ENCODE measurements around the gene CFAP119. TPM values are rescaled to one million over a fixed set of nuclear protein-coding genes. Genes with fewer than 3 reads are reported as not detected.
A peak's percentile ranks its signal among the peaks of the same experiment; 100 is the strongest.

The CFAP119 gene
- total and polyA plus RNA-seq, 2 donors (not counting 3 experiments of a cell fraction or from before 2014, with no cell fraction given) = 6.5 to 9.5 TPM

- peak overlapping the region; percentile 18 for H3K27ac ChIP-seq (ENCODE audit: insufficient read depth, low read depth, low read length)
- BruUV-seq (replicated peaks) = no TSS peak
- no peaks in the 10 kb centered on the region for H3K36me3 ChIP-seq (ENCODE audit: control insufficient read depth in 2 of 2, extremely low read depth in 1 of 2, insufficient read depth in 2 of 2, low read length in 2 of 2)
- peak overlapping the region; percentile 8 for H3K4me2 ChIP-seq (ENCODE audit: insufficient read depth, low read length)
- H4K20me1 ChIP-seq (replicated peaks; ENCODE audit: control insufficient read depth, extremely low read depth, insufficient read depth, low read length) = no peaks in the 10 kb centered on the region
- no peaks in the 10 kb centered on the region for H3K9me3 ChIP-seq (replicated peaks; ENCODE audit: control insufficient read depth, insufficient read depth, low read length)
- POLR2A ChIA-PET = interaction anchor here (1.0 to 1.4 kb wide), 3 partner anchors 18 to 146 kb away, joined by 3 to 15 read pairs (median 3); partner anchors contain the start of gene ZNF629
- H3K79me2 ChIP-seq (ENCODE audit: control insufficient read depth, insufficient read depth, low read length) = no peaks in the 10 kb centered on the region
- H3K9ac ChIP-seq (replicated peaks; ENCODE audit: extremely low read depth, insufficient read depth, low read length) = peak overlapping the region; percentile 65
- CTCF ChIA-PET = interaction anchor here (1.2 to 2.4 kb wide), 7 partner anchors 9 to 97 kb away, joined by 3 to 20 read pairs (median 9); partner anchors contain the start of gene ZNF629
- dilution Hi-C loops (cut with MboI; ENCODE audit: extremely low pct_ligation_motif_present, low sequenced_read_pairs) = no loop called here
- peaks cover 8% of the 10 kb centered on the region for H3K4me1 ChIP-seq (ENCODE audit: control insufficient read depth, extremely low read depth, insufficient read depth, low read length)
- H2AFZ ChIP-seq (ENCODE audit: low read depth, low read length) = peak overlapping the region; percentile 73
- no peaks in the 10 kb centered on the region for H3K9me1 ChIP-seq (replicated peaks; ENCODE audit: control insufficient read depth, extremely low read depth, insufficient read depth, low read length)
- DNase-seq (ENCODE audit: low read depth, low spot score) (no peak), FAIRE-seq (no peak)
- H3K27me3 ChIP-seq (ENCODE audit: control insufficient read depth in 2 of 2, insufficient read depth in 2 of 2, low read length in 2 of 2) = no peaks in the 10 kb centered on the region
- intact Hi-C loops (cut with micrococcal nuclease) = loop anchor here (1.0 to 2.0 kb wide), 3 partner anchors 9 to 70 kb away; partner anchors contain the start of gene ZNF629
- H3K4me3 ChIP-seq (replicated peaks in 1 of 3; ENCODE audit: insufficient read depth in 1 of 3, low read depth in 1 of 3, low read length in 3 of 3) = peak overlapping the region in 1 of 3 experiments; percentile 57
- no peak for TF ChIP-seq MYC (IDR thresholded peaks at IDR 0.05; ENCODE audit: low read depth, low read length)
- TF ChIP-seq POLR2A (IDR thresholded peaks at IDR 0.05; ENCODE audit: low read depth, low read length) = no peak
- TF ChIP-seq GATA2 (IDR thresholded peaks at IDR 0.05; ENCODE audit: insufficient read depth, insufficient read length, low read depth, low read length) = no peak
- TF ChIP-seq JUN (IDR thresholded peaks at IDR 0.05; ENCODE audit: borderline replicate concordance, insufficient read depth, insufficient read length, low read depth) = no peak
- TF ChIP-seq, protein P1, sequence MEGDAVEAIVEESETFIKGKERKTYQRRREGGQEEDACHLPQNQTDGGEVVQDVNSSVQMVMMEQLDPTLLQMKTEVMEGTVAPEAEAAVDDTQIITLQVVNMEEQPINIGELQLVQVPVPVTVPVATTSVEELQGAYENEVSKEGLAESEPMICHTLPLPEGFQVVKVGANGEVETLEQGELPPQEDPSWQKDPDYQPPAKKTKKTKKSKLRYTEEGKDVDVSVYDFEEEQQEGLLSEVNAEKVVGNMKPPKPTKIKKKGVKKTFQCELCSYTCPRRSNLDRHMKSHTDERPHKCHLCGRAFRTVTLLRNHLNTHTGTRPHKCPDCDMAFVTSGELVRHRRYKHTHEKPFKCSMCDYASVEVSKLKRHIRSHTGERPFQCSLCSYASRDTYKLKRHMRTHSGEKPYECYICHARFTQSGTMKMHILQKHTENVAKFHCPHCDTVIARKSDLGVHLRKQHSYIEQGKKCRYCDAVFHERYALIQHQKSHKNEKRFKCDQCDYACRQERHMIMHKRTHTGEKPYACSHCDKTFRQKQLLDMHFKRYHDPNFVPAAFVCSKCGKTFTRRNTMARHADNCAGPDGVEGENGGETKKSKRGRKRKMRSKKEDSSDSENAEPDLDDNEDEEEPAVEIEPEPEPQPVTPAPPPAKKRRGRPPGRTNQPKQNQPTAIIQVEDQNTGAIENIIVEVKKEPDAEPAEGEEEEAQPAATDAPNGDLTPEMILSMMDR (IDR thresholded peaks at IDR 0.05; ENCODE audit: extremely low read depth in 1 of 2, insufficient read depth in 1 of 2, low read depth in 1 of 2, low read length in 2 of 2) = no peak
Measured at GRCh38 chr16:30805056-30805369, 43.2 kb upstream of the CFAP119 start.

- intact Hi-C loops (cut with micrococcal nuclease) (no loop called here), dilution Hi-C loops (cut with MboI; ENCODE audit: extremely low pct_ligation_motif_present, low sequenced_read_pairs) (no loop called here)
- H4K20me1 ChIP-seq (replicated peaks; ENCODE audit: control insufficient read depth, extremely low read depth, insufficient read depth, low read length) = no peaks in the 10 kb centered on the region
- H3K27me3 ChIP-seq (ENCODE audit: control insufficient read depth in 2 of 2, insufficient read depth in 2 of 2, low read length in 2 of 2) = no peaks in the 10 kb centered on the region
- FAIRE-seq (no peak), DNase-seq (ENCODE audit: low read depth, low spot score) (no peak)
- H3K4me2 ChIP-seq (ENCODE audit: insufficient read depth, low read length) = no peak overlapping the region
- POLR2A ChIA-PET = no interaction called here
- no peak overlapping the region for H2AFZ ChIP-seq (ENCODE audit: low read depth, low read length)
- H3K9ac ChIP-seq (replicated peaks; ENCODE audit: extremely low read depth, insufficient read depth, low read length) = no peak overlapping the region
- CTCF ChIA-PET = interaction anchor here (1.0 to 1.4 kb wide), 5 partner anchors 11 to 99 kb away, joined by 3 to 13 read pairs (median 4); partner anchors contain the start of gene ZNF629
- no peaks in the 10 kb centered on the region for H3K9me3 ChIP-seq (replicated peaks; ENCODE audit: control insufficient read depth, insufficient read depth, low read length)
- no peaks in the 10 kb centered on the region for H3K79me2 ChIP-seq (ENCODE audit: control insufficient read depth, insufficient read depth, low read length)
- no peak overlapping the region for H3K4me3 ChIP-seq (replicated peaks in 1 of 3; ENCODE audit: insufficient read depth in 1 of 3, low read depth in 1 of 3, low read length in 3 of 3)
- H3K36me3 ChIP-seq (ENCODE audit: control insufficient read depth in 2 of 2, extremely low read depth in 1 of 2, insufficient read depth in 2 of 2, low read length in 2 of 2) = no peaks in the 10 kb centered on the region
- peaks cover 8% of the 10 kb centered on the region for H3K4me1 ChIP-seq (ENCODE audit: control insufficient read depth, extremely low read depth, insufficient read depth, low read length)
- TF ChIP-seq, protein P1 (IDR thresholded peaks at IDR 0.05; ENCODE audit: extremely low read depth in 1 of 2, insufficient read depth in 1 of 2, low read depth in 1 of 2, low read length in 2 of 2) = no peak
- no peak for TF ChIP-seq EZH2 (IDR thresholded peaks at IDR 0.05; ENCODE audit: borderline replicate concordance, low read depth, low read length, severe bottlenecking)
- no peaks in the 10 kb centered on the region for H3K9me1 ChIP-seq (replicated peaks; ENCODE audit: control insufficient read depth, extremely low read depth, insufficient read depth, low read length)
- BruUV-seq (replicated peaks) = no TSS peak
- H3K27ac ChIP-seq (ENCODE audit: insufficient read depth, low read depth, low read length) = no peak overlapping the region
Measured at GRCh38 chr16:30802936-30803335, 41.1 kb upstream of the CFAP119 start.

Measured in endothelial cell of umbilical vein (primary cell).